UCSD-AML1 (cell line): Measurements from ENCODE around the gene MGLL.

Experiments used
- DNase-seq: peaks from one replicate; lab custom pipeline; 2025; ENCODE audit not compliant: unreplicated experiment; lab: John Stamatoyannopoulos, UW

The MGLL gene

GRCh38 chr3:127729556-127730056 is 92.7 kb downstream of the MGLL start:
- no peak for DNase-seq

GRCh38 chr3:127728417-127729015 is 93.8 kb downstream of the MGLL start:
- DNase-seq = no peak

GRCh38 chr3:127726894-127727293 is 95.4 kb downstream of the MGLL start:
- DNase-seq = no peak

- DNase-seq = no peak
Measured at GRCh38 chr3:127723011-127723567, 99.2 kb downstream of the MGLL start.

GRCh38 chr3:127722091-127722784 is 100.1 kb downstream of the MGLL start:
- DNase-seq = no peak

- no peak for DNase-seq
Measured at GRCh38 chr3:127720985-127721935, 101.1 kb downstream of the MGLL start.

GRCh38 chr3:127720161-127720823 is 102.0 kb downstream of the MGLL start:
- DNase-seq = no peak

- DNase-seq = no peak
Measured at GRCh38 chr3:127719369-127719768, 102.9 kb downstream of the MGLL start.

- no peak for DNase-seq
Measured at GRCh38 chr3:127718916-127719290, 103.4 kb downstream of the MGLL start.

- DNase-seq = no peak
Measured at GRCh38 chr3:127718245-127718915, 103.9 kb downstream of the MGLL start.

GRCh38 chr3:127717357-127718244 is 104.7 kb downstream of the MGLL start:
- DNase-seq = no peak

GRCh38 chr3:127716384-127716783 is 105.9 kb downstream of the MGLL start:
- no peak for DNase-seq

GRCh38 chr3:127715532-127715931 is 106.8 kb downstream of the MGLL start:
- no peak for DNase-seq

- no peak for DNase-seq
Measured at GRCh38 chr3:127714866-127715265, 107.4 kb downstream of the MGLL start.

- DNase-seq = no peak
Measured at GRCh38 chr3:127714125-127714571, 108.2 kb downstream of the MGLL start.

GRCh38 chr3:127712881-127713771 is 109.2 kb downstream of the MGLL start:
- no peak for DNase-seq

- no peak for DNase-seq
Measured at GRCh38 chr3:127712461-127712860, 109.9 kb downstream of the MGLL start.

- no peak for DNase-seq
Measured at GRCh38 chr3:127711896-127712295, 110.4 kb downstream of the MGLL start.
